ENCODE results near the gene PPFIA3. TPM values are rescaled to one million over a fixed set of nuclear protein-coding genes. Genes with fewer than 3 reads are reported as not detected.

PPFIA3 gene
- polyA plus RNA-seq, 1 experiment: 0.63 TPM

- ChIA-PET POLR2A (interaction anchor here (1.0 kb wide), 1 partner anchor 13 kb away, joined by 3 read pairs; no protein-coding TSS in a partner anchor), CTCF (interaction anchor here (1.2 to 2.4 kb wide), 2 partner anchors 13 to 61 kb away, joined by 3 to 21 read pairs; no protein-coding TSS in a partner anchor)
- H3K9me3 ChIP-seq (ENCODE audit: control insufficient read depth, insufficient read depth, low read length): peaks cover 3% of the 10 kb centered on the region; the same call in 1 of the 2 replicates
- H3K27me3 ChIP-seq (ENCODE audit: control insufficient read depth, insufficient read depth, low read length): no peaks in the 10 kb centered on the region
- no peak for TF ChIP-seq CTCF (IDR thresholded peaks at IDR 0.05; ENCODE audit: low read depth, low read length)
- peak; percentile 99 for DNase-seq (ENCODE audit: low read depth, low spot score)
- peak within 1 kb of the TSS; percentile 88 for H3K27ac ChIP-seq (ENCODE audit: low read depth, low read length)
- peak within 1 kb of the TSS; percentile 96 for H3K4me3 ChIP-seq (ENCODE audit: low read depth, low read length)
These were observed 34.1 kb upstream of the PPFIA3 start, which contains the start of gene SNRNP70 for GRCh38 chr19:49085020-49085867. Gene SNRNP70, plus strand, starts transcription at chr19:49085451. Its CDS starts 964 bp downstream, at chr19:49086415.

DNA sequence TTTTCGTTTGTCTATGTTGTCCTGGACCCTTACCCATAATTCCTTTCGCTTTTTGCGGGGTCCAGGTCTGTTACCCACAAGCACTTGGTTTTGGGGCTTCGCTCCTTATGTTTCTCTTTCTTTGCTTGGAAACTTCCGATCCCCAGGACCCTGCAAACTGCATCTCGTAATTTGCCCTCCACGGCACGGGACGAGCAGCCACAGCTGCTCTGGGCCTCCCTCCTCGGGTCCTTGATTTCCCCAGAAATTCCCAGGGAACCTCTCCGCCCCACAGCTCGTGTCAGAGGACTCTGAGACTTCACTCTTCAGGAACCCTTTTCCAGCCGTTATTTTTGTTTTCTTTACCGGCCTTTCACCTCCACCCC is 33.5 kb upstream of the PPFIA3 start:
- Histone ChIP-seq H3K27me3 (ENCODE audit: control insufficient read depth, insufficient read depth, low read length) (no peaks in the 10 kb centered on the region), H3K27ac (ENCODE audit: low read depth, low read length) (peak overlapping the region; percentile 88), H3K9me3 (ENCODE audit: control insufficient read depth, insufficient read depth, low read length) (peaks cover 3% of the 10 kb centered on the region; the same call in 1 of the 2 replicates), H3K4me3 (ENCODE audit: low read depth, low read length) (peak overlapping the region; percentile 96)
- POLR2A ChIA-PET: interaction anchor here (1.0 kb wide), 1 partner anchor 12 kb away, joined by 3 read pairs; no protein-coding TSS in a partner anchor
- CTCF ChIA-PET: interaction anchor here (1.2 to 2.4 kb wide), 2 partner anchors 12 to 60 kb away, joined by 3 to 21 read pairs; no protein-coding TSS in a partner anchor
- DNase-seq (ENCODE audit: low read depth, low spot score): no peak
- no peak for TF ChIP-seq CTCF (IDR thresholded peaks at IDR 0.05; ENCODE audit: low read depth, low read length)

GRCh38 chr19:49086296-49086695 is 33.0 kb upstream of the PPFIA3 start:
- Histone ChIP-seq H3K27ac (ENCODE audit: low read depth, low read length) (no peak overlapping the region), H3K9me3 (ENCODE audit: control insufficient read depth, insufficient read depth, low read length) (peaks cover 3% of the 10 kb centered on the region; the same call in 1 of the 2 replicates), H3K27me3 (ENCODE audit: control insufficient read depth, insufficient read depth, low read length) (no peaks in the 10 kb centered on the region), H3K4me3 (ENCODE audit: low read depth, low read length) (peak overlapping the region; percentile 96)
- CTCF ChIA-PET: interaction anchor here (0.6 to 2.4 kb wide), 3 partner anchors 12 to 60 kb away, joined by 3 to 21 read pairs (median 6); no protein-coding TSS in a partner anchor
- no peak for TF ChIP-seq CTCF (IDR thresholded peaks at IDR 0.05; ENCODE audit: low read depth, low read length)
- no peak for DNase-seq (ENCODE audit: low read depth, low spot score)
- POLR2A ChIA-PET: interaction anchor here (0.6 to 1.0 kb wide), 3 partner anchors 12 to 1819 kb away, joined by 3 to 6 read pairs (median 4); no protein-coding TSS in a partner anchor

DNA sequence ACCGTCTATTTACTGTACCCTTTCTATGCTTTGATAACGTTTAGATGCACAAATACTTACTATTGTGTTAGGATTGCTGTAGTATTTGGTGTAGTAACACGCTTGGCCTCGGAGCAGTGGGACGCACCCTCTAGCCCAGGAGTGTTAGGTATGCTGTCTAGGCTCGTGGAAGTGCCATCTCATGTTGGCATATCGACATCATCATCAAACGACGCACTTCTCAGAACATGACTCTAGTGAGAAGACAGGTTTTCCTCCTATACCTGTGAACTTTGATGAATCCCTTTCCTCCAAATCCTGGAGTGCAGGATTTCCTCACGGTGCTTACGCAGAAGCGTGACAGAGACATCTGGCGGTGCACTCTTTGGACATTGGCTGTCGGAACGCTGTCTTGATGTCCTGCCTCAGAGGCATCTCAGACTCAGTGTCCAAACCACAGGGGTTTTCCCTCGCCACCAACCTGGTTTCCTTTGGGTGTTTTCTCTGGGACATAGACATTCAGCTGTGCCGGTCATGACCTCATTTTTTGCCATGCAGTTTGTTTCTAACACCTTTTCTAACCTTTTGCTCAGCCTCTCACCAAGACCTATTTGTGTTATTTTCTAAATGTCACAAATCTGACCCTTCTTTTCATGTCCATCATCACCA is 27.8 kb upstream of the PPFIA3 start:
- DNase-seq (ENCODE audit: low read depth, low spot score): no peak
- CTCF ChIA-PET: interaction anchor here (0.6 kb wide), 1 partner anchor 209 kb away, joined by 4 read pairs; no protein-coding TSS in a partner anchor
- POLR2A ChIA-PET: no interaction called here
- no peak for TF ChIP-seq CTCF (IDR thresholded peaks at IDR 0.05; ENCODE audit: low read depth, low read length)
- Histone ChIP-seq H3K27me3 (ENCODE audit: control insufficient read depth, insufficient read depth, low read length) (no peaks in the 10 kb centered on the region), H3K27ac (ENCODE audit: low read depth, low read length) (no peak overlapping the region), H3K4me3 (ENCODE audit: low read depth, low read length) (no peak overlapping the region), H3K9me3 (ENCODE audit: control insufficient read depth, insufficient read depth, low read length) (no peaks in the 10 kb centered on the region)
